Stimulated activated CD4-positive, alpha-beta T cell treated with anti-CD3 and anti-CD28 coated beads, Interleukin-12 subunit alpha, Interleukin-12 subunit beta, amount 100 ng/mL, for 24 hours (primary cell): ENCODE results near the gene NUP210.
"Not testable (repeated sequence)": the region's sequence is repeated elsewhere in the genome, so short reads cannot be mapped to it uniquely, and the experiment has no call there.

Source experiments
- DNase-seq, 2 experiments: peaks; one replicate each; pipeline ENCODE4 v3.0.0-alpha.2; 2020; ENCODE audit warnings: low read depth in 2 of 2

Gene NUP210

GRCh38 chr3:13420045-13420830, at the start of gene NUP210:
TSS of gene NUP210 (minus strand) at chr3:13420322. CDS start at chr3:13420226, 96 bp downstream.
- DNase-seq = peak; percentile 25 to 73

DNA sequence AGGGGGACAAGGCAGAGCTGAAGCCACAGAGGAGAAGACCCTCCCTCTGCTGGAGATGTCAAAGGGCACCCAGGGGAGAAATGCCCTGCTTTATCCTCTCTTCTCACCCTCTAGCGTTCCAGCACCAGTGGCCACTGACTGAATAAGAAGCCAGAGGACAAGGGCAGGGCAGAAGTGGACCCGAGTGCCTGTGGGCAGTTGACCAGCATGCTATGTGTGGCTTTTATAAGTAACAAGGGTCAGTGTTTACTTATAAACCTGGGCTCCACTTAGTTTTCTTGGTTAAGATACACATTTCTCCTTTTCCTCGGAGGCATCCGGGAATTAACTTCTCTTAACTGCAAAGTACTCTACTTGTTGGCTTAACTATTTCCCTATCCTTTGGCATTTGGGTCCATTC, 46.7 kb upstream of the NUP210 start:
- DNase-seq = no peak

- DNase-seq = no peak
These were observed 45.2 kb upstream of the NUP210 start for GRCh38 chr3:13465236-13465873.

DNA sequence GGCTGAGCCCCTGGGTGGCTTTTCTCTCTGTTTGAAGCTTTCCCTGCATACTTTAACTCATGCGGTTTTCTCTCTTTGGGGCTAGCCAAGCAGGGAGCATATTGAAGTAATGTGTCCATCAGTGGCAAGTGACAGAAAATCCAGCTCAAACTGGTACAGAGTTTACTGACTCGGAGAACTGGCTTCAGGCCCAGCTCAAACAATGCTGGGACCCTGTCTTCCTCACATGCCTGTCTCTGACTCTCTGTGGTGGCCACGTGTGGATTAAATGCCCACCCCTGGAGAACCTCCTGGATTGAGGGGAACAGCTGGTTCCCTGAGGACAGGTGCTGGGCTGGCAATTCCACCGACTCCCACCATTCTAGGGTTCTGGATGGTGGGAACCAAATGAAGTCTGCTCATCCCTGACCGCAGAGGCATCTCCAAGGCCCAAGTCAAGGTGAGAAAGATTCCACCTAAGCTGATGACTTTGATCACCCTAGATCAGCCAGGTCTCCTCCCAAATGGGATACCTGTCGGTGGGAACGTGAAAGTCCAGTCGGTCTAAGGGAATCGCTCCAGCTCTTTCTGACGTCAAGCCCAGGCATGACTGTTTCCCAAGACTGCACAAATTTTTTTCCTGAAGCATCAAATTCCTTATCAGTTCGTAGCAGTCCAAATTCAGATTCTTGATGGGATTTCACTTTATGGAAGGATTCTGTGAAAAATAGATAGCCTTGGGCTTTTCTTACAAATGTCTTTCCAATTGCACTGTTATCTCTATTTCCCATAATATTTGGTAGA, 43.7 kb upstream of the NUP210 start:
- DNase-seq = no peak

DNA sequence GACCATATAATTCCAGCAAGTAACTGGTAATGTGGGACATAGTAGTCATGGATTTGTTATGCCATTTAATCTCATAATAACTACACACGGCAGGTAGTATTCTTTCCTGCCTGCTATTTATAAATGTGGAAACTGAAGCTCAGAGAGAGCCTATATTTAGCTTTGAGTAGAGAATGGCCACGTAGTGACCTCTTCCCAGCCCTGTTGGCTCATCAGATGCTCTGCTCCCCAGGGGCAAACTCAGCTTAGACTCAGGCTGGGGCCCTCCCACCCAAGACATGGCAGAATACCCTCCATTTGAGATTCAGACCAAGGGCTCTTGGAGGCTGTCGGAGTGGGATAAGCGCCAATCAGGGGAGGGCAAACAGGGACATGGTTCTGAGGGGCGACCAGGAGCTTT, 42.7 kb upstream of the NUP210 start:
- DNase-seq = no peak

- DNase-seq = no peak
These were observed 42.1 kb upstream of the NUP210 start for GRCh38 chr3:13462125-13462629.

DNA sequence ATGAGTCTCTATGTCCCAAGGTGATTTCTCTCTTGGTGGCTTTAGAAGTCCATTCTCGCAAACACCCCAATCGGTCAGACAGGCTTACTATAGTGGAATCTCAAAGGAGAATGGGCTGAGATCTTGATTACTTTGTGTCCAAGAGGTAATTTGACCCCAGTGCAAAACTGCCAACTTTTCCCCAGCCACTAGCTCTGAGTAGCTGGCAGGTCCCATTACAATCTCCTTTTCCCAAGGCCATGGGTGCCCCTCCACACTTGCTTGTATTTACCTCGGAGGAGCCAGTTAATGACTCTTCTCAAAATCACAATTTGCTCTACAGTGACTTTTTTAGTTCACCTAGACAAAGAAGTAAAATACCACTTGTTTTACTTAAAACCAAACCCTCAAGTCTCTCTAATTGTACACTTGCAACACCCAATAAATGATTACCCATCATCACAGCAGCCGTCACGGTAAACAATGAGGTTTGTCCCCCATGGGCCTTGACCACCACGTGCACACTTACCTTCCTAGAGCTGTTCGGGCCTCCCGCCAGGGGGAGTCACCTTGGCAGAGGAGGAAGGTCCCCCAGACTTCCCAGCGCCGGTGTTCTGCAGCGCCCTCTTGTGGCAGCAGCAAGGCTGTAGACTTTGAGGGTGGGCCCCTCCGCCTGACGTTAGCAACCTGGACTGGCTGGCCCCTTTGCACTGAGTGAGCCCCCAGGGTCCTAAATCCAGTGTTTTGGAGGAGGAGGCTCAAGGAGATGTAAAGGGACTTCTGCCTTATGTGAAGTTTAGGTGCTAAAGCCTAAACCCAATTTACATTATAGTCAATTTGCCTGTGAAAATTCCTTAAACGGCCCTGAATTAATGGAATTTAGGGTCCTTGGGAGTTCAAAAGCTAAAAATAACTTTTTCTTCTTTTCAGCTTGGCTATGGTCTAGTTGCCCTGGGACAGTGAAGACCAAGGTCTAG, 41.3 kb upstream of the NUP210 start:
- DNase-seq = peak; percentile 43 to 70

- DNase-seq = no peak
These were observed 40.2 kb upstream of the NUP210 start for GRCh38 chr3:13460341-13460736.

GRCh38 chr3:13459605-13460340, 39.7 kb upstream of the NUP210 start:
- DNase-seq = no peak

- no peak for DNase-seq
These were observed 37.5 kb upstream of the NUP210 start for GRCh38 chr3:13457593-13457992.

DNA sequence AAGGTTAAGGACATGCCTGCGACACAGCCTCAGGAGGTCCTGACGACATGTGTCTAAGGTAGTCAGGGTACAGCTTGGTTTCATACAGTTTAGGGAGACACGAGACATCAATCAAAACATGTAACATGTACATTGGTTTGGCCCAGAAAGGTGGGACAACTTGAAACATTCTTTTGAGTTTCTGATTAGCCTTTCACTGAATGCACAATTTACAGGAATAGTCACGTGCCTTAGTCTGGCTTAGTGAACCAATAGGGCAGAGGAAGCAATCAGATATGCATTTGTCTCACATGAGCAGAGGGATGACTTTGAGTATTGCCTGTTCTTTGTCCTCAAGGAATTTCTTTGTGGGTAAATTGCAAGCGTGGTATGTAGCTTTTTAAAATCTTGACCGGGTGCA, 35.5 kb upstream of the NUP210 start:
- DNase-seq = no peak

DNA sequence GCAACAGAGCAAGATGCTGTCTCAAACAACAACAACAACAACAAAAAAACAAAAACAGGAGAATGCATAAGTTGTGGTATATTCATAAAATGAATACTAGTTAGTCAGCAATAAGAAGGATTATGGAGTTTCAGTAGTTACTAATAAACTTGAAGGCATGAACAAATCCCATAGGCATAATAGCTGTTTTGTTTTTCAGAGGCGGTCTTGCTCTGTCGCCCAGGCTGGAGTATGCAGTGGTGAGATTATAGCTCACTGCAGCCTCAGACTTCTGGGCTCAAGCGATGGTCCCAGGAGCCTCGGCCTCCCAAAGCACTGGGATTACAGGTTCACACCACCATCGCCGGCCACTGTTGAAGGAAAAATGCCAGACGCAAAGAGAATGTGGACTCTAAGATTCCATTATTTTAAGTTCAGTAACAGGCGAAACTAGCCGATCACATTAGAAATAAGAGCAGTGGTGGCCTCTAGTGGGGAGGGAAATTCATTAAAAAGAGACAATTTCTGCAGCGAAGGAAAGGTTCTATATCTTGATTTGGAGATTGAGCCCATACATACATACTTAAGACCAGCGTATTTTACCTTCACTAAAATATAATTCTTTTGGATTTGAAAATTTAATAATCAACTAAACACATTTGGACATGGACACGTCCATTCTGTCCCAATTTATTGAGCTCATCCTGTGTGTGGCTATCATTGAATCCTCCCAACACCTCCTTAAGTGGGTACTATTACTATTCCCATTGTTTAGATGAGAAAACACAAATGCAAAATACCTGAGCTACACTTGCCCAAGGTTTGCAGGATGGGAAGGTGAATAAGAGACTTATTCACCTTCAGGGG, 32.6 kb upstream of the NUP210 start:
- DNase-seq = peak in 1 of 2 experiments; percentile 2

- peak in 1 of 2 experiments; percentile 5 for DNase-seq
These were observed 31.2 kb upstream of the NUP210 start for GRCh38 chr3:13451301-13451673.

DNA sequence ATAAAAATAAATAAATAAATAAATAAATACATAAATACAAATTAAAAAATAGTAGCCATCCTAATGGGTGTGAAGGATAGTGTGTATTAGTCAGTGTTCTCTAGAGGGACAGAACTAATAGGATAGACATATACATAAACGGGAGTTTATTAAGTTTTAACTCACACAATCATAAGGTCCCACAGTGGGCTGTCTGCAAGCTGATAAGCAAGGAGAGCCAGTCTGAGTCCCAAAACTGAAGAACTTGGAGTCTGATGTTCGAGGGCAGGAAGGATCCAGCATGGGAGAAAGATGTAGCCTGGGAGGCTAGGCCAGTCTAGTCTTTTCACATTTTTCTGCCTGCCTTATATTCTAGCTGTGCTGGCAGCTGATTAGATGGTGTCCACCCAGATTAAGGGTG, 22.8 kb upstream of the NUP210 start:
- DNase-seq = not testable (repeated sequence)

DNA sequence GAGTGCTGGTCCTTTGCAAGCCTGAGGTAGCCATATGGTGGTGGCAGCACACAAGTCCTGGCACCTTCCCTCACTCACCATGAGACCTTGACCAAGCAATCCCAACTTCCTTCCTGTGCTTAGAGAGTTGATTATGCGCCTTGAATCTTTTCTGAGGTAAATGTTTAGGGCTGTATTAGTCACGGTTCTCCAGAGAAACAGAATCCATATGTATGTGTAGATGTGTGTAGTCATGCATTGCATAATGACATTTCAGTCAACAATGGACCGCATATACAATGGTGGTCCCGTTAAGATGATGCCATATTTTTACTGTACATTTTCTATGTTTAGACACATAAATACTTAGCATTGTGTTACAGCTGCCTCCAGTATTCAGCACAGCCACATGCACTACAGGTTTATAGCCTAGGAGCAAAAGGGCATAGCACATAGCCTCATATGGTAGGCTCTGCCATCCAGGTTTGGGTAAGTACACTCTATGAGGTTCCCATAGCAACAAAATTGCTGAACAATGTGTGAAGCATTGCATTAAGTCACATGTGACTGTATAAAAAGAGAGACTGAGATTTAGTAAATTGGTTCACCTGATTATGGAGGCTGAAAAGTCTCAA, 20.2 kb upstream of the NUP210 start:
- no peak for DNase-seq

- not testable (repeated sequence) for DNase-seq
These were observed 16.1 kb upstream of the NUP210 start for GRCh38 chr3:13436213-13436612.

DNA sequence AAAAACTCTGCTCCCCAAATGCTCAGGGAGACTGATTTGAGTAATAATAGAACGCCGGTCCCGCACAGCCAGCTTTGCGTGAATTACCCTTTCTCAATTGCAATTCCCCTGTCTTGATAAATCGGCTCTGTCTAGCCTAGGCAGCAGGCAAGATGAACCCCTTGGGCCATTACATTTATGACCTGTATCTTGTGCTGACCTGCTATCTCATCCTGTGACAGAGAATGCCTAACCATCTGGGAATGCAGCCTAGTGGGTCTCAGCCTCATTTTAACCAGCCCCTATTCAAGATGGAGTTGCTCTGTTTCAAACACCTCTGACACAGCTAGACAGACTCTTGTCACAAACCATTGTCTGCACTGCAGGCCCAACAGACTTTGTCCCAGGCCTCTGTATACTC, 13.8 kb upstream of the NUP210 start:
- no peak for DNase-seq

DNA sequence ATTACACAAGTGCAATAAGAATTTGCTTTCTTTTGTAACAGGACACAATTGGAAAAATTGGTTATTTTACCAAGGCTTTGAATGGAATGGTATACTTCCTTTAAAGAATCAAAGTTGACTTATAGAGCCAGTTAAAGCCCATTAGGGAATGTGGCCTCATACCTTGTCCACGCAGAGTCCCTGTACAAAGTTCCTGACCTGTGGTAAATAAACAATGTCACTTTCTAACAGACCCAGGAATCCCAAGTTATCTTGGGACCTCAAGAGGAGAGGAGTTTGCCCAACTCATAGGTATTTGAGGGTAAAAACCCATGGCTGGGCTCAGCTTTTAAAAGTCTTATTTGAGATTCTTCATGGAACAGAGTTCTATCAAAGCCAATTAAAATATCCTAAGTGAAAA, 12.0 kb upstream of the NUP210 start:
- DNase-seq = no peak

DNA sequence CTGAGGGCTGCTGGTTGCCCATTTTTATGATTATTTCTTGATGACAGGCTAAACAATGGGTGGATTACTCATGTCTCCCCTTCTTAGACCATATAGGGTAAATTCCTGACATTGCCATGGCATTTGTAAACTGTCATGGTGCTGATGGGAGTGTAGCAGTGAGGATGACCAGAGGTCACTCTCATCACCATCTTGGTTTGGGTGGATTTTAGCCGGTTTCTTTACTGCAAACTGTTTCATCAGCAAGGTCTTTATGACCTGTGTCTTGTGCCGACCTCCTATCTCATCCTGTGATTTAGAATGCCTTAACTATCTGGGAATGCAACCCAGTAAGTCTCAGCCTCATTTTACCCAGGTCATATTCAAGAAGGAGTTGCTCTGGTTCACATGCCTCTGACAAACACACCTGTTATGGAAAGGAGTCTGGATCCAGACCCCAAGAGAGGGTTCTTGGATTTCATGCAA, 10.3 kb upstream of the NUP210 start:
- not testable (repeated sequence) for DNase-seq
